ENCODE results near the gene CTNNA1.

DNA sequence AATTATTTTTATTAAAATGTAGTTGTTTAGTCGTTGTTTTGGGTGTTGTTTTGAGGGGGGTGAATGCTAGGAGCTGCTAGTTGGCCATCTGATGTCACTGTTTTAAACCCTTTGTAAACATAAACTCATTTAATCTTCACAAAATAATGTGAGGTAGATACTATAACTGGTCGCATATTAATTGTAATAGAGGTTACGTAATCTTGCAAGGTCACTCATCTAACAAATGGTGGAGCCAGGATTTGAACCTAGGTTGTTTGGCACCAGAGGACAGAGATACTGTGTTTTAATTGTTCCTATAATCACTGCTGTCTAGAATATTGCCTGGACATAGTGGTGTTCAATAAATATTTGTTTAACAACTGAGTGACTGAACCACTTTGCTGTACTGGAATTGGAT lies 67.5 kb downstream of the CTNNA1 start:
- TF ChIP-seq, protein P1, sequence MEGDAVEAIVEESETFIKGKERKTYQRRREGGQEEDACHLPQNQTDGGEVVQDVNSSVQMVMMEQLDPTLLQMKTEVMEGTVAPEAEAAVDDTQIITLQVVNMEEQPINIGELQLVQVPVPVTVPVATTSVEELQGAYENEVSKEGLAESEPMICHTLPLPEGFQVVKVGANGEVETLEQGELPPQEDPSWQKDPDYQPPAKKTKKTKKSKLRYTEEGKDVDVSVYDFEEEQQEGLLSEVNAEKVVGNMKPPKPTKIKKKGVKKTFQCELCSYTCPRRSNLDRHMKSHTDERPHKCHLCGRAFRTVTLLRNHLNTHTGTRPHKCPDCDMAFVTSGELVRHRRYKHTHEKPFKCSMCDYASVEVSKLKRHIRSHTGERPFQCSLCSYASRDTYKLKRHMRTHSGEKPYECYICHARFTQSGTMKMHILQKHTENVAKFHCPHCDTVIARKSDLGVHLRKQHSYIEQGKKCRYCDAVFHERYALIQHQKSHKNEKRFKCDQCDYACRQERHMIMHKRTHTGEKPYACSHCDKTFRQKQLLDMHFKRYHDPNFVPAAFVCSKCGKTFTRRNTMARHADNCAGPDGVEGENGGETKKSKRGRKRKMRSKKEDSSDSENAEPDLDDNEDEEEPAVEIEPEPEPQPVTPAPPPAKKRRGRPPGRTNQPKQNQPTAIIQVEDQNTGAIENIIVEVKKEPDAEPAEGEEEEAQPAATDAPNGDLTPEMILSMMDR (IDR thresholded peaks at IDR 0.05): no peak
- no peak for TF ChIP-seq POLR2A (IDR thresholded peaks at IDR 0.05)

Data from lower leg skin (tissue), 3 donors.